GM19455 (cell line): ENCODE results near the gene JDP2.
A peak's percentile ranks its signal among the peaks of the same experiment; 100 is the strongest.

Source experiments
- ATAC-seq: cut with Tn5 transposase; IDR thresholded peaks from one replicate; pipeline ENCODE4 v1.9.1; 2021; ENCODE audit not compliant: unreplicated experiment

JDP2 gene

GRCh38 chr14:75409316-75410205 lies 18.3 kb upstream of the JDP2 start:
- no peak for ATAC-seq

- ATAC-seq: no peak
Measured at GRCh38 chr14:75411214-75411540, 16.6 kb upstream of the JDP2 start.

GRCh38 chr14:75413013-75413412 lies 14.8 kb upstream of the JDP2 start:
- no peak for ATAC-seq

- ATAC-seq: no peak
Measured at GRCh38 chr14:75417674-75418073, 10.1 kb upstream of the JDP2 start.

- ATAC-seq: no peak
Measured at GRCh38 chr14:75418850-75419768, 8.7 kb upstream of the JDP2 start.

GRCh38 chr14:75422169-75422568 lies 5.7 kb upstream of the JDP2 start:
- ATAC-seq: no peak

GRCh38 chr14:75424496-75424895 lies 3.3 kb upstream of the JDP2 start:
- no peak for ATAC-seq

GRCh38 chr14:75425446-75425845 lies 2.4 kb upstream of the JDP2 start:
- ATAC-seq: no peak

GRCh38 chr14:75426332-75427125 lies 1.3 kb upstream of the JDP2 start:
- peak; percentile 65 for ATAC-seq

- peak; percentile 37 for ATAC-seq
Measured at GRCh38 chr14:75427126-75427481, 718 bp upstream of the JDP2 start.

- peak; percentile 14 for ATAC-seq
Measured at GRCh38 chr14:75428230-75429104, 645 bp downstream of the JDP2 start.

- ATAC-seq: no peak
Measured at GRCh38 chr14:75429562-75429961, 1.7 kb downstream of the JDP2 start.

- no peak for ATAC-seq
Measured at GRCh38 chr14:75430116-75430515, 2.3 kb downstream of the JDP2 start.

GRCh38 chr14:75430526-75430925 lies 2.7 kb downstream of the JDP2 start:
- ATAC-seq: no peak

GRCh38 chr14:75430976-75431375 lies 3.2 kb downstream of the JDP2 start:
- no peak for ATAC-seq

GRCh38 chr14:75431827-75432226 lies 4.0 kb downstream of the JDP2 start:
- no peak for ATAC-seq

GRCh38 chr14:75432411-75432810 lies 4.6 kb downstream of the JDP2 start:
- no peak for ATAC-seq

GRCh38 chr14:75433631-75434071 lies 5.8 kb downstream of the JDP2 start:
- ATAC-seq: no peak

- ATAC-seq: no peak
Measured at GRCh38 chr14:75434138-75434889, 6.5 kb downstream of the JDP2 start.

GRCh38 chr14:75434890-75435248 lies 7.0 kb downstream of the JDP2 start:
- no peak for ATAC-seq
